C4-2B (cell line): Measurements from ENCODE around the gene LTB4R2.

Experiments
- CTCF ChIP-seq: fragments of 450-650 bp; conservative IDR thresholded peaks from 2 replicates; pipeline ENCODE4 v1.5.1; 2017; ENCODE audit warnings: mild to moderate bottlenecking
- ZFX ChIP-seq: fragments of 450-650 bp; IDR thresholded peaks from 2 replicates; pipeline ENCODE4 v1.6.1; 2017

- TF ChIP-seq CTCF (no peak), ZFX (no peak)
Observed at GRCh38 chr14:24334431-24335291, 24.7 kb downstream of the LTB4R2 start, which contains the start of gene ADCY4.
